Left hindlimb (tissue), 1 donor: ENCODE data around the gene NPB.

ENCODE experiments used
- DNase-seq: peaks from one replicate; pipeline ENCODE4 v3.0.0-alpha.2; 2018

NPB gene

GRCh38 chr17:81927653-81928543 lies 25.9 kb downstream of the NPB start, which contains the start of gene MAFG:
TSS of gene MAFG (minus strand) at chr17:81927735. CDS start at chr17:81923185, 4,550 bp downstream.
- peak; percentile 97 for DNase-seq

- peak; percentile 38 for DNase-seq
Measured at GRCh38 chr17:81928544-81929252, 26.7 kb downstream of the NPB start.

GRCh38 chr17:81929253-81930141 lies 27.5 kb downstream of the NPB start:
- DNase-seq: no peak

- DNase-seq: peak; percentile 48
Measured at GRCh38 chr17:81930142-81931125, 28.4 kb downstream of the NPB start.

- DNase-seq: peak; percentile 41
Measured at GRCh38 chr17:81931189-81931556, 29.1 kb downstream of the NPB start.

- no peak for DNase-seq
Measured at GRCh38 chr17:81931557-81932332, 29.7 kb downstream of the NPB start.

- no peak for DNase-seq
Measured at GRCh38 chr17:81932333-81932983, 30.4 kb downstream of the NPB start.

- DNase-seq: no peak
Measured at GRCh38 chr17:81933178-81933699, 31.2 kb downstream of the NPB start.

GRCh38 chr17:81934098-81934757 lies 32.2 kb downstream of the NPB start:
- no peak for DNase-seq

- no peak for DNase-seq
Measured at GRCh38 chr17:81934850-81935708, 33.0 kb downstream of the NPB start.

- no peak for DNase-seq
Measured at GRCh38 chr17:81935709-81936084, 33.7 kb downstream of the NPB start.

- no peak for DNase-seq
Measured at GRCh38 chr17:81939218-81939617, 37.2 kb downstream of the NPB start.

GRCh38 chr17:81939881-81940385 lies 37.9 kb downstream of the NPB start:
- DNase-seq: no peak

- peak; percentile 42 for DNase-seq
Measured at GRCh38 chr17:81940538-81941483, 38.8 kb downstream of the NPB start.

GRCh38 chr17:81941484-81942166 lies 39.6 kb downstream of the NPB start:
- peak; percentile 58 for DNase-seq

GRCh38 chr17:81942167-81942553 lies 40.1 kb downstream of the NPB start:
- DNase-seq: no peak

GRCh38 chr17:81944858-81945257 lies 42.8 kb downstream of the NPB start:
- DNase-seq: no peak
